AG10803 (cell line): ENCODE data around the gene IL17C.

ENCODE experiments used
- DNase-seq: peaks from one replicate; pipeline ENCODE4 v3.0.0; 2010; ENCODE audit warnings: low read depth
- H3K4me3 ChIP-seq: 2 replicates; pipeline ENCODE4 v1.5.1; 2011; ENCODE audit warnings: mild to moderate bottlenecking, low read length, control low read depth
- CTCF ChIP-seq: conservative IDR thresholded peaks from 2 replicates; pipeline ENCODE4 v1.5.1; 2011; ENCODE audit warnings: mild to moderate bottlenecking, low read length, control low read depth, inconsistent platforms

IL17C gene

GRCh38 chr16:88593910-88594309, 44.5 kb upstream of the IL17C start:
- no peak for TF ChIP-seq CTCF
- no peak overlapping the region for H3K4me3 ChIP-seq
- DNase-seq = no peak

- no peak overlapping the region for H3K4me3 ChIP-seq
- no peak for DNase-seq
- no peak for TF ChIP-seq CTCF
Measured at GRCh38 chr16:88595101-88595500, 43.3 kb upstream of the IL17C start.

GRCh38 chr16:88595921-88596320, 42.5 kb upstream of the IL17C start:
- no peak overlapping the region for H3K4me3 ChIP-seq
- no peak for TF ChIP-seq CTCF
- DNase-seq = no peak

- DNase-seq = peak; percentile 17
- H3K4me3 ChIP-seq = no peak overlapping the region
- no peak for TF ChIP-seq CTCF
Measured at GRCh38 chr16:88596483-88596882, 41.9 kb upstream of the IL17C start.

GRCh38 chr16:88597856-88598491, 40.4 kb upstream of the IL17C start:
- no peak for TF ChIP-seq CTCF
- DNase-seq = no peak
- no peak overlapping the region for H3K4me3 ChIP-seq

GRCh38 chr16:88599092-88599733, 39.2 kb upstream of the IL17C start:
- H3K4me3 ChIP-seq = no peak overlapping the region
- no peak for TF ChIP-seq CTCF
- DNase-seq = no peak
